Inferior parietal cortex (tissue), 1 donor: ENCODE data around the gene CLCF1.

ENCODE experiments used
- DNase-seq: peaks from one replicate; pipeline ENCODE4 v3.0.0-alpha.2; 2016; ENCODE audit errors: extremely low spot score

Gene CLCF1

GRCh38 chr11:67395555-67396258 lies 22.3 kb upstream of the CLCF1 start:
- no peak for DNase-seq

GRCh38 chr11:67393990-67394389 lies 20.6 kb upstream of the CLCF1 start:
- no peak for DNase-seq

- no peak for DNase-seq
These were observed 20.0 kb upstream of the CLCF1 start for GRCh38 chr11:67393437-67393836.

GRCh38 chr11:67392183-67392715 lies 18.9 kb upstream of the CLCF1 start:
- DNase-seq: no peak

- peak; percentile 95 for DNase-seq
These were observed 18.1 kb upstream of the CLCF1 start, which contains the start of gene RAD9A for GRCh38 chr11:67391304-67392182. Gene RAD9A (plus strand): TSS chr11:67391986. CDS start chr11:67392045, 59 bp downstream.

- DNase-seq: no peak
These were observed 17.5 kb upstream of the CLCF1 start for GRCh38 chr11:67390947-67391303.

- no peak for DNase-seq
These were observed 16.1 kb upstream of the CLCF1 start for GRCh38 chr11:67389477-67389876.

GRCh38 chr11:67387518-67387917 lies 14.1 kb upstream of the CLCF1 start:
- DNase-seq: no peak

- DNase-seq: no peak
These were observed 13.7 kb upstream of the CLCF1 start for GRCh38 chr11:67387069-67387468.

- DNase-seq: no peak
These were observed 11.5 kb upstream of the CLCF1 start for GRCh38 chr11:67384851-67385366.

- peak; percentile 88 for DNase-seq
These were observed 9.1 kb upstream of the CLCF1 start for GRCh38 chr11:67382276-67383136.

- no peak for DNase-seq
These were observed 8.0 kb upstream of the CLCF1 start for GRCh38 chr11:67381244-67381972.

GRCh38 chr11:67379061-67380058 lies 6.0 kb upstream of the CLCF1 start:
- DNase-seq: no peak

- no peak for DNase-seq
These were observed 5.1 kb upstream of the CLCF1 start for GRCh38 chr11:67378544-67378943.

GRCh38 chr11:67376873-67377808 lies 3.7 kb upstream of the CLCF1 start:
- no peak for DNase-seq

GRCh38 chr11:67376063-67376820 lies 2.8 kb upstream of the CLCF1 start:
- DNase-seq: no peak

- DNase-seq: no peak
These were observed 2.1 kb upstream of the CLCF1 start for GRCh38 chr11:67375320-67376055.
